ENCODE results near the gene TNK1. TPM values are rescaled to one million over a fixed set of nuclear protein-coding genes. Genes with fewer than 3 reads are reported as not detected.
A peak's percentile ranks its signal among the peaks of the same experiment; 100 is the strongest.

Gene TNK1
- total and polyA plus RNA-seq, 2 of the 8 experiments (the other 6 are each of a cell fraction or from before 2014, with no cell fraction given), result 7.6 to 9.5 TPM

DNA sequence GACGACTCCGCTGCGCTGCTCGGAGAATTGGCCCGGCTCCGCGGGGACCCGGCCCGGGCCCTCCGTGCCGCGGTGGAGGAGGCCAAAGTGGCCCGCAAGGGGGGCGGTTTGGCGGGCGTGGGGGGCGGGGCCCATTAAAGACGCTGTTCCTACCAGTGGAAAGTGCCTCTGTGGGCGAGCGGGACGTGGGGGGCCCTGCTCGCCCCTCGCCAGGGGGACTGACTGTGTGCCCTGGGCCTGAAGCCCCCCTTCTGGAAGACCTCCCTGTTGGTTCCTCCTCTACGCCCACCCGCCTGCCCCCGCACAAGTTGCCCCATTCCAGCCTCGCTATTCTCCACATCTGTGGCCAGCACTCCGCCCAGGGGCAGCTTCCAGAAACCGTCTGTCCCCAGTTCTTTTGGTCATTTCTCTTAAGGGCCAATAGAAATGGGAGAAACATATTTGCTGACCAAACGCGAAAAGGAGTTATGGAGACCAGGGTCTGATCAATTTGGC lies 56.5 kb downstream of the TNK1 start:
- H3K4me2 ChIP-seq (ENCODE audit: insufficient read depth in 1 of 2, low read depth in 2 of 2, low read length in 2 of 2), result peak overlapping the region; percentile 91
- ChIA-PET CTCF (ENCODE audit: partially characterized antibody) (interaction anchor here (0.6 to 5.1 kb wide), 31 partner anchors 9 to 312 kb away, joined by 3 to 56 read pairs (median 5); partner anchors contain the start of genes KCTD11, SPEM2, TMEM256 and TMEM95), POLR2A (ENCODE audit: partially characterized antibody) (interaction anchor here (0.9 to 15.5 kb wide), 25 partner anchors 8 to 250 kb away, joined by 3 to 339 read pairs (median 4); partner anchors contain the start of genes ACAP1, CHRNB1, CLDN7 and KCTD11)
- no peak overlapping the region for H3K27ac ChIP-seq (ENCODE audit: low read depth, low read length)
- 4% methylated on average over 25 of the region's 31 CpGs; no CpG with 5 or more reads in 1 of the 2 experiments for WGBS, 2 experiments (ENCODE audit: extremely low coverage in 1 of 2, insufficient coverage in 1 of 2, insufficient read length in 1 of 2, insufficient replicate concordance in 2 of 2, low coverage in 1 of 2, low lambda C conversion rate in 2 of 2, missing lambda C conversion rate in 1 of 2)
- FAIRE-seq (no peak), DNase-seq (ENCODE audit: low read depth in 1 of 2, low spot score in 2 of 2) (no peak)
- peak overlapping the region; percentile 80; the same call in 1 of the 2 replicates for H2BK5ac ChIP-seq (ENCODE audit: low read depth, low read length)
- no peaks in the 10 kb centered on the region for H4K20me1 ChIP-seq (replicated peaks in 1 of 2; ENCODE audit: control insufficient read depth in 1 of 2, insufficient read depth in 2 of 2, low read length in 2 of 2)
- no peak overlapping the region for H3K14ac ChIP-seq (ENCODE audit: insufficient read length)
- H2AFZ ChIP-seq (ENCODE audit: low read length), result no peak overlapping the region
- H2BK120ac ChIP-seq (replicated peaks; ENCODE audit: low read depth, low read length), result no peak overlapping the region
- H3K56ac ChIP-seq (replicated peaks; ENCODE audit: insufficient read length, low read depth, low read length), result no peak overlapping the region
- H2BK15ac ChIP-seq (ENCODE audit: low read length), result no peak overlapping the region
- H3K79me1 ChIP-seq (ENCODE audit: low read depth, low read length), result no peaks in the 10 kb centered on the region
- H4K91ac ChIP-seq (replicated peaks; ENCODE audit: insufficient read length, low read length), result peak overlapping the region; percentile 29
- no peak overlapping the region; the same call in 1 of the 2 replicates for H2BK20ac ChIP-seq (ENCODE audit: low read length)
- peaks cover 0 to 29% (median 15%) of the 10 kb centered on the region in 4 experiments; a peak in 6 of 7 replicates for H3K4me1 ChIP-seq (replicated peaks in 1 of 4; ENCODE audit: control insufficient read depth in 3 of 4, insufficient read depth in 4 of 4, low read length in 3 of 4)
- H3K79me2 ChIP-seq (ENCODE audit: control insufficient read depth in 1 of 2, insufficient read depth in 2 of 2, low read length in 2 of 2), result no peaks in the 10 kb centered on the region
- no peak overlapping the region for H4K5ac ChIP-seq (ENCODE audit: insufficient read length, low read depth, low read length)
- H3K23ac ChIP-seq (ENCODE audit: insufficient read length), result no peak overlapping the region
- H3K23me2 ChIP-seq (ENCODE audit: low read depth, low read length), result peaks cover 31% of the 10 kb centered on the region
- peak overlapping the region; percentile 18; the same call in 1 of the 2 replicates for H4K8ac ChIP-seq (ENCODE audit: extremely low read depth, insufficient read depth, low read length)
- peak overlapping the region; percentile 50 to 83 (median 67) for H3K4me3 ChIP-seq (ENCODE audit: extremely low read depth in 1 of 4, insufficient read depth in 2 of 4, low read depth in 3 of 4, low read length in 4 of 4)
- H3K9ac ChIP-seq (replicated peaks in 1 of 4; ENCODE audit: extremely low read depth in 1 of 4, low read depth in 3 of 4, low read length in 3 of 4), result peak overlapping the region in 1 of 4 experiments; percentile 3; a peak in 2 of 7 replicates
- H3K36me3 ChIP-seq (ENCODE audit: control insufficient read depth in 2 of 4, insufficient read depth in 4 of 4, low read length in 3 of 4), result no peaks in the 10 kb centered on the region
- H3K27me3 ChIP-seq (replicated peaks in 1 of 4; ENCODE audit: control insufficient read depth in 3 of 4, extremely low read depth in 1 of 4, insufficient read depth in 3 of 4, low read length in 3 of 4), result peaks cover 2 to 19% (median 12%) of the 10 kb centered on the region in 4 experiments; a peak in 6 of 7 replicates
- peak overlapping the region; percentile 44 for H3K4ac ChIP-seq (replicated peaks; ENCODE audit: insufficient read length, low read depth, low read length)
- peak overlapping the region; percentile 99 for H2BK12ac ChIP-seq (ENCODE audit: low read depth, low read length)
- no peaks in the 10 kb centered on the region for H3K9me3 ChIP-seq (ENCODE audit: insufficient read depth in 2 of 2, low read depth in 1 of 2, low read length in 1 of 2)
- peak overlapping the region; percentile 97; the same call in 1 of the 2 replicates for H3K18ac ChIP-seq (ENCODE audit: extremely low read depth, low read length)
- H2AK5ac ChIP-seq (ENCODE audit: low read depth, low read length), result peak overlapping the region; percentile 48; the same call in 1 of the 2 replicates
- no peak for TF ChIP-seq EP300 (IDR thresholded peaks at IDR 0.05; ENCODE audit: borderline replicate concordance in 1 of 2, low read depth in 2 of 2, low read length in 2 of 2)
